T-cell (primary cell): ENCODE data around the gene PCCB. TPM values are rescaled to one million over a fixed set of nuclear protein-coding genes. Genes with fewer than 3 reads are reported as not detected.
A peak's percentile ranks its signal among the peaks of the same experiment; 100 is the strongest.
"Not testable (repeated sequence)": the region's sequence is repeated elsewhere in the genome, so short reads cannot be mapped to it uniquely, and the experiment has no call there.

Source experiments
- ATAC-seq, 4 experiments: fragments of 200-7000 bp in 3 of 4; fragments of 150-1000 bp in 1 of 4; cut with Tn5 transposase; replicated peaks in 1 of 4; 1 replicate in 3 of 4; 2 replicates in 1 of 4; pipeline ENCODE4 v1.10.0; 2021; ENCODE audit warnings: moderate library complexity in 3 of 4, mild to moderate bottlenecking in 2 of 4, moderate number of reproducible peaks in 1 of 4
- CTCF ChIA-PET, 2 donors: fragments of 300-600 bp; sonication (Branson Sonifier 250); formaldehyde crosslinking; loops; one replicate each; lab custom pipeline; 2022; ENCODE audit warnings: antibody characterized with exemption in 2 of 2; lab: Charles Lee
- POLR2A ChIA-PET, 2 donors: fragments of 300-600 bp; sonication (Branson Sonifier 250); formaldehyde crosslinking; loops; one replicate each; lab custom pipeline; 2022; ENCODE audit warnings: antibody characterized with exemption in 2 of 2; lab: Charles Lee
- DNase-seq, 35 experiments: peaks; one replicate each; pipeline versions ENCODE4 v3.0.0 to v3.0.0-alpha.2; 2013 to 2023
- H3K27ac ChIP-seq: one replicate; pipeline ENCODE4 v1.5.1; 2013; ENCODE audit warnings: low read length
- H3K27me3 ChIP-seq, 2 experiments: replicated peaks in 1 of 2; 1 replicate in 1 of 2; 2 replicates in 1 of 2; pipeline versions ENCODE4 v1.6.1 to v1.7.0; 2013; ENCODE audit warnings: low read length in 1 of 2, mixed read lengths in 1 of 2; ENCODE audit not compliant: control insufficient read depth in 2 of 2, insufficient read depth in 2 of 2; ENCODE audit errors: extremely low read depth in 1 of 2
- H3K36me3 ChIP-seq, 2 donors: 1 replicate in 1 of 2; 2 replicates in 1 of 2; pipeline versions ENCODE4 v1.6.1 to v1.7.0; 2013; ENCODE audit warnings: low read length in 1 of 2; ENCODE audit not compliant: control insufficient read depth in 2 of 2, insufficient read depth in 1 of 2; ENCODE audit errors: extremely low read depth in 1 of 2
- H3K4me1 ChIP-seq, 2 experiments: 1 replicate in 1 of 2; 2 replicates in 1 of 2; pipeline versions ENCODE4 v1.6.1 to v1.7.0; 2013; ENCODE audit warnings: low read length in 2 of 2, mixed read lengths in 1 of 2; ENCODE audit not compliant: insufficient read depth in 2 of 2, control insufficient read depth in 1 of 2; ENCODE audit errors: extremely low read depth in 1 of 2
- H3K4me3 ChIP-seq, 2 donors: 1 replicate in 1 of 2; 2 replicates in 1 of 2; pipeline versions ENCODE4 v1.5.1 to v1.7.0; 2013; ENCODE audit warnings: mild to moderate bottlenecking in 2 of 2, low read length in 1 of 2, moderate library complexity in 1 of 2; ENCODE audit not compliant: control insufficient read depth in 1 of 2; ENCODE audit errors: extremely low read depth in 1 of 2
- H3K9me3 ChIP-seq: 2 replicates; pipeline ENCODE4 v1.7.0; 2013
- H3K27ac Mint-ChIP-seq, 2 donors: one replicate each; pipeline ENCODE4 v1.8.0; 2020 to 2021; ENCODE audit warnings: mild to moderate bottlenecking in 2 of 2, mixed read lengths in 2 of 2
- H3K27me3 Mint-ChIP-seq, 2 donors: one replicate each; pipeline ENCODE4 v1.8.0; 2021 to 2022; ENCODE audit warnings: mixed read lengths in 2 of 2
- H3K36me3 Mint-ChIP-seq: one replicate; pipeline ENCODE4 v1.8.0; 2021; ENCODE audit warnings: mixed read lengths
- H3K4me1 Mint-ChIP-seq, 3 donors: one replicate each; pipeline ENCODE4 v1.8.0; 2020 to 2022; ENCODE audit warnings: mixed read lengths in 3 of 3, mild to moderate bottlenecking in 1 of 3
- H3K4me3 Mint-ChIP-seq, 3 donors: one replicate each; pipeline ENCODE4 v1.8.0; 2020 to 2022; ENCODE audit warnings: mild to moderate bottlenecking in 3 of 3, mixed read lengths in 3 of 3, moderate library complexity in 3 of 3
- H3K9me3 Mint-ChIP-seq, 3 donors: one replicate each; pipeline ENCODE4 v1.8.0; 2020 to 2022; ENCODE audit warnings: mixed read lengths in 3 of 3
- WGBS: methylation state at CpG from one replicate; pipeline ENCODE4 v1.1.5; 2013; ENCODE audit warnings: missing lambda C conversion rate; ENCODE audit not compliant: insufficient coverage; 5-methylcytosine and 5-hydroxymethylcytosine counted together
- total RNA-seq, 35 experiments: library from RNA in 6 of 35; stranded (reverse) in 6 of 35; fragments of 120-200 nt in 1 of 35; gene quantifications; one replicate each; pipeline versions ENCODE4 v1.2.1 to v1.2.4 and lab custom pipeline; 2013 to 2026

Gene PCCB
- total RNA-seq, 5 donors from 2014 or later (not counting 1 experiment from before 2014, with no cell fraction given), result 13.8 to 19.3 (median 16.1) TPM

DNA sequence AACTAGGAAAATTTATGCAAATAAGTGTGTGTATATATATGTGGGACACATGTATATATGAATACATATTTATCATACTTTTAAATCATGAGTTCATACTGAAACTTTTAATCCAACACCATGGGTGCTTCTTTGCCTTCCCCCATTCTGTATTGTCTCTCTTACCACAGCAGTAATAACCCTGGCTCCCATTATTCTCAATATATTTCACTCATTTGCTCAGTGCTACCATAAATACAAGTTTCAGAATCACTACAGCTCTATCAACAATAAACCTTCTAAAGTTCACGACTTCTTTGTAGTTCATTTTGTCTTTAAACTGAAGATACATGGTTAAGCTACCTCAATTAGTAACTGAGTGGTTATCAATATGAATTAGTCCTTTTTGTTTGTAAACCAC, 82.2 kb downstream of the PCCB start:
- H3K36me3 ChIP-seq, result peaks cover 8 to 44% of the 10 kb centered on the region in 2 donors
- H3K4me1 ChIP-seq, result no peaks in the 10 kb centered on the region
- no peak overlapping the region for H3K27ac ChIP-seq
- no peaks in the 10 kb centered on the region for H3K9me3 Mint-ChIP-seq
- H3K4me3 ChIP-seq, result no peak overlapping the region
- DNase-seq (no peak), ATAC-seq (no peak)
- no peak overlapping the region for H3K4me3 Mint-ChIP-seq
- H3K27me3 Mint-ChIP-seq, result no peaks in the 10 kb centered on the region
- no CpG with 5 or more reads among the region's 1 CpG for WGBS
- no peaks in the 10 kb centered on the region for H3K27me3 ChIP-seq
- peaks cover 68% of the 10 kb centered on the region for H3K36me3 Mint-ChIP-seq
- POLR2A ChIA-PET, result no interaction called here
- CTCF ChIA-PET, result no interaction called here
- peaks cover 0 to 3% (median 0%) of the 10 kb centered on the region in 3 donors for H3K4me1 Mint-ChIP-seq
- H3K27ac Mint-ChIP-seq, result peak overlapping the region in 1 of 2 donors; percentile 19
- H3K9me3 ChIP-seq, result no peaks in the 10 kb centered on the region

DNA sequence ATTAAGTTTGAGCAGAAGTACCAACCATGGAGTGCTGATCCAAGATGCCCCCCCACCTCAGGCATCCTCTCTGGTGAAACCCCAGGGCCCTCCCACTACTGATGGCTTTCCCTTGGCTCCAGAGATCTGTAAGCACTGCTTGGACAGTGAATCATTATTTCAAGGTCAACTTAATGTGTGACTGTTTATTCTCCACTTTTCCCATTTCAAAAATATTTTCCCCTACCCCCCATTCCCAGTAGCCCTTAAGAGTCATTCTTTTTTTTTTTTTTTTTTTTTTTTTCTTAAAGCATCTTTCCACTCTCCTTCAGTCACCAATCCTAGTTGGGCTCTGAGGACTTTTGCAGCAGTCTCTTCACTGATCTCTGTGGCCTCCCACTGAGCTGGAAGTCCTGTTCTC, 82.6 kb downstream of the PCCB start:
- Mint-ChIP-seq H3K4me1 (peaks cover 0 to 3% (median 0%) of the 10 kb centered on the region in 3 donors), H3K9me3 (no peaks in the 10 kb centered on the region), H3K27me3 (no peaks in the 10 kb centered on the region), H3K4me3 (no peak overlapping the region), H3K27ac (no peak overlapping the region), H3K36me3 (peaks cover 69% of the 10 kb centered on the region)
- Histone ChIP-seq H3K4me3 (no peak overlapping the region), H3K36me3 (peaks cover 8 to 42% of the 10 kb centered on the region in 2 donors), H3K9me3 (no peaks in the 10 kb centered on the region), H3K27ac (no peak overlapping the region), H3K4me1 (no peaks in the 10 kb centered on the region), H3K27me3 (no peaks in the 10 kb centered on the region)
- CTCF ChIA-PET, result interaction anchor here in 1 of 2 donors (0.6 kb wide), 1 partner anchor 247 kb away, joined by 10 read pairs; no protein-coding TSS in a partner anchor
- POLR2A ChIA-PET, result interaction anchor here in 1 of 2 donors (0.7 kb wide), 2 partner anchors 65 to 183 kb away, joined by 4 to 13 read pairs; no protein-coding TSS in a partner anchor
- DNase-seq, result no peak
- no peak for ATAC-seq

DNA sequence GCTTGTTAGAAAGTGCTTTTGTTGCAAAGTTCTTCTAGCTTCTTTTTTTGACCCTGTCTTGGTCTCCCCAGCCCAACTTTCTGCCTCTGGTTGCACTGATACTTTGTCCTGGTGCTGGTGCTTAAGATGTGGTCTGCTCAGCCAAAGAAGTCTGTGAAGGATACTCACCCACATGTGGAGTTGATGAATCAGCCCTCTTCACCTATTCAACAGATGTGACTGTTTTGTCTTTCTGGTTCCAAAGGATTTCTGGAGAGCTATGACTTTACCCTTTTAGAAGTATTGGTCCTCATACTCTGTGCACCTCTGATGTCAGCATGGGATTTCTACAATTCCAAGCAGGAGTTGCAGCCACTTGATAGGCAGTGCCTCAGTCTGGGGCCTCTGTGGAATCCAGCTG, 84.1 kb downstream of the PCCB start:
- H3K36me3 ChIP-seq, result peaks cover 4 to 37% of the 10 kb centered on the region in 2 donors
- H3K4me3 ChIP-seq, result no peak overlapping the region
- no peaks in the 10 kb centered on the region for H3K27me3 ChIP-seq
- no peak overlapping the region for H3K4me3 Mint-ChIP-seq
- no peaks in the 10 kb centered on the region for H3K4me1 ChIP-seq
- no peak overlapping the region for H3K27ac ChIP-seq
- ChIA-PET POLR2A (no interaction called here), CTCF (no interaction called here)
- no peaks in the 10 kb centered on the region for H3K27me3 Mint-ChIP-seq
- no peaks in the 10 kb centered on the region for H3K9me3 ChIP-seq
- no peaks in the 10 kb centered on the region for H3K9me3 Mint-ChIP-seq
- DNase-seq (no peak), ATAC-seq (no peak)
- peaks cover 0 to 3% (median 0%) of the 10 kb centered on the region in 3 donors for H3K4me1 Mint-ChIP-seq
- H3K36me3 Mint-ChIP-seq, result peaks cover 65% of the 10 kb centered on the region
- peak overlapping the region in 1 of 2 donors; percentile 40 for H3K27ac Mint-ChIP-seq

DNA sequence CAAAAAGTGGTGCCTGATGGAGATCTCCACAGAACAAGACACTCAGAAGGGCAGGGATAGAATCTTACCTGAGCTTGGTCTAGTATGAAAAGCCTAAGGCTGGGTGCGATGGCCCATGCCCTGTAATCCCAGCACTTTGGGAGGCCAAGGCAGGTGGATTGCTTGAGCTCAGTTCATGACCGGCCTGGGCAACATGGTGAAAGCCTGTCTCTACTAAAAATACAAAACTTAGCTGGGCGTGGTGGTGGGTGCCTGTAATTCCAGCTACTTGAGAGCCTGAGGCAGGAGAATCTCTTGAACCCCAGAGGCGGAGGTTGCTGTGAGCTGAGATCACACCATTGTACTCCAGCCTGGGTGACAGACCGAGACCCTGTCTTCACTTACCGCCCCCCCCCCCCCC, 84.6 kb downstream of the PCCB start:
- H3K4me1 ChIP-seq, H3K27ac ChIP-seq, CTCF ChIA-PET, H3K9me3 ChIP-seq, H3K4me3 ChIP-seq, ATAC-seq, H3K27me3 ChIP-seq, POLR2A ChIA-PET, H3K4me3 Mint-ChIP-seq, H3K4me1 Mint-ChIP-seq, H3K27ac Mint-ChIP-seq, H3K9me3 Mint-ChIP-seq, DNase-seq, H3K27me3 Mint-ChIP-seq: not testable (repeated sequence)
- 100% methylated on average over 2 of the region's 6 CpGs for WGBS
- H3K36me3 Mint-ChIP-seq, result peaks cover 63% of the 10 kb centered on the region
- H3K36me3 ChIP-seq, result peaks cover 4 to 33% of the 10 kb centered on the region in 2 donors

DNA sequence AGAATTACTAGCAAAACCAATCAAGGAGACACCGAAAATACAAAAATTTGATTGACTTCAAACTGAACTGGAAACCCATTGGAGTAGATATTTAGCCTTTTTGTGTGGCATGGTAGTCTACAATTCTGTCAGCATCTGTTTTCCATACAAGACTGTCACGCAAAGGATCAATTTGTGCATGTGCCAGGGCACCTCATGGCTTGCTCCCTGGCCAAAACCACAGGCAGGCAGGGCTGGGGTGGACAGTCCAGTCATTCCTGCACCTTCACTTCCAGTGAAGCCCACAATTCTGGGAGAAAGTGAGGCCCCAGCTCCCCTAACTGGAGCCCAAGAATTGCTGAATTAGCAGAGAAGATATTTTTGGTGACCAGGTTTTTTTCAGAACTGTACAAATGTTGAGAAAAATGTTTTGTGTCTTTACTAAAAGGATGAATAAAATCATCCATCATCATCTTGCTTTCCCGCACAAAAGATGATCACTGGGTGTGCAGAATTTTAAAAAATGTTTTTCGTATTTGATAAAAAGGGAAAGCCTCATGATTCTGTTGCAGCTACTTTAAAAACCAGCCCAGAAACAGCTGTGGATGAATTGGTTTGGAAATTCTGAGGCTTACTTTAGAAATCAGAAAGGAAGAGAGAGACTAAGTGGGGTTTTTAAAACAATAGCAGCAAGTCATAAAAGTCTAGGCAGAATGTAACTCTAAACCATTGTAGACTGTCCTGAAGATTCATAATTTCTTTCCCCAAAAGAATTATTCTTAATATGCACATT, 86.4 kb downstream of the PCCB start:
- Histone ChIP-seq H3K9me3 (no peaks in the 10 kb centered on the region), H3K4me1 (no peaks in the 10 kb centered on the region), H3K4me3 (no peak overlapping the region), H3K27me3 (no peaks in the 10 kb centered on the region), H3K27ac (no peak overlapping the region), H3K36me3 (peaks cover 5 to 39% of the 10 kb centered on the region in 2 donors)
- DNase-seq (no peak), ATAC-seq (no peak)
- POLR2A ChIA-PET, result no interaction called here
- peaks cover 71% of the 10 kb centered on the region for H3K36me3 Mint-ChIP-seq
- peaks cover 0 to 3% (median 0%) of the 10 kb centered on the region in 3 donors for H3K4me1 Mint-ChIP-seq
- H3K27ac Mint-ChIP-seq, result peak overlapping the region in 1 of 2 donors; percentile 6
- H3K4me3 Mint-ChIP-seq, result no peak overlapping the region
- H3K9me3 Mint-ChIP-seq, result no peaks in the 10 kb centered on the region
- WGBS, result 100% methylated on average over 1 of the region's 4 CpGs
- no peaks in the 10 kb centered on the region for H3K27me3 Mint-ChIP-seq
- CTCF ChIA-PET, result interaction anchor here in 1 of 2 donors (0.5 kb wide), 1 partner anchor 1736 kb away, joined by 4 read pairs; no protein-coding TSS in a partner anchor

DNA sequence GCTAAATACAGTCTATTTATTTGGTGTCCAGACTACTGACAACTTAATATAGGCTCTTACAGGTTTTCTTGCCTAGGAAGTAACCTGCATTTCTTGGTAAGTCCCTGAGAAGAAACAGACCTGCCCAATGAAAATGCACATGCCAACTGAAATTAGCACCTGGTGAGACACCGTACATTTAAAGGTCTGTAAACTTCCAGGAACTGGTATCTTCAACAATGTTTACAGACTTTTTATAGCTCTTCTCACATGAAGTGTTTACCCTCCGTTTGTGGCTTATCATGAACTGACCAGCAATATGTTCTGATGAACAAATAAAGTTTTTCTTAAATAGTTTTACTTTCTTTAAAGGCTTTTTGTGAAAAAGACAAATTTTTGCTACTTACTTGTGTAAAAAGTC, 93.3 kb downstream of the PCCB start:
- H3K9me3 ChIP-seq, result no peaks in the 10 kb centered on the region
- H3K9me3 Mint-ChIP-seq, result no peaks in the 10 kb centered on the region
- no CpG with 5 or more reads among the region's 2 CpGs for WGBS
- H3K4me3 Mint-ChIP-seq, result no peak overlapping the region
- H3K4me1 Mint-ChIP-seq, result no peaks in the 10 kb centered on the region
- H3K27ac ChIP-seq, result no peak overlapping the region
- ChIA-PET POLR2A (interaction anchor here in 1 of 2 donors (0.7 kb wide), 1 partner anchor 68 kb away, joined by 3 read pairs; no protein-coding TSS in a partner anchor), CTCF (interaction anchor here in 1 of 2 donors (0.5 kb wide), 1 partner anchor 26 kb away, joined by 3 read pairs; no protein-coding TSS in a partner anchor)
- peak overlapping the region in 1 of 2 donors; percentile 61 for H3K27ac Mint-ChIP-seq
- H3K4me3 ChIP-seq, result no peak overlapping the region
- no peaks in the 10 kb centered on the region for H3K27me3 Mint-ChIP-seq
- H3K36me3 Mint-ChIP-seq, result peaks cover 46% of the 10 kb centered on the region
- no peaks in the 10 kb centered on the region for H3K4me1 ChIP-seq
- no peaks in the 10 kb centered on the region for H3K27me3 ChIP-seq
- ATAC-seq, result no peak
- no peak for DNase-seq
- H3K36me3 ChIP-seq, result peaks cover 6 to 39% of the 10 kb centered on the region in 2 donors
